ENCODE measurements around the gene LPCAT3.
A peak's percentile ranks its signal among the peaks of the same experiment; 100 is the strongest.

The LPCAT3 gene

DNA sequence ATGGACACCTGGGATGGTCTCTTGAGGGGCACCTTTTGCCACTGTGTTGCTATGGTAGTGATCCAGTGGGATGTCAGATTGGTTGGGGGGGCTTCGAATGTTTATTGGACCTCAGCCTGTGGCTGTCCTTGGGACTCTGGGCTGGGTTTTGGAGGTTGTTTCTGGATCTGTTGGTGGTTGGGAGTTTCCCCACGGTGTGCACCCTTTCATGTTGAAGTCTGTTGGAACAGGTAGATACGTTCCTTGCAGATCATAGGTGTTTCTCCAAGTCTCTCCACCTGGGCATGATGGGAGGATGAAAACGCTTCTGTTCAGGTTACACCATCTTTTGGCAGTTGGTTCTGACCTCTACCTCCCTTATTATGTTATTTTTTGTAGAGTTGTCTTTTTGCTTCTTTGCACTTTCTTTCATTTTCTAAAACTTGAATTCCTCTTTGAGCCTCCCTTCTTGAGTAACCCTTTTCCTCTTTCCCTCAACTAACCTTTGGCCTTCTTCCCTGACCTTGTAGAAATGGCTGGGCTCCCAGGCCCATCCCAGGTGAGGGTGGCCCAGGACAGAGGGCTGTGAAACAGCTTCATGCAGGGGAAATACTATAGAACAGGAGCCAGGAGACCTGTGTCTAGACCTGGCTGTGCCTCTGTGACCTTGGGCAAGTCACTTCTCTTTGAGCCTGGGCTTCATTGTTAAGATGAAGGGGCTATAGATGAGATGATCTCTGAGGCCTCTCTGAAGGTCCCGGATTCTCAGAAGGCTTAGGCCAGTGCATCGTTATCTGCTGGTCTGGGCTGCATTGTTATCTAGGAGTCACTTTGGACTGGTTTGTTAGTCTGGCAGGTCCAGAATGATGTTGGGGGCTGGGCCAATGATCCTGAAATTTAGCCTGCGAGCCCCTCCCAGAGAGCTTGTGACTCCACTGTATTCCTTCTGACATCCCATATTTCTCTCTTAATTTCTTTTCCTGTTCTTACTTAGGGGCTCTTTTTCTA, 88.5 kb downstream of the LPCAT3 start:
- no peak for DNase-seq
- peak overlapping the region; percentile 99 for H3K27ac ChIP-seq
- peak overlapping the region; percentile 97 to 99 for H3K4me3 ChIP-seq
- peaks cover 0 to 14% (median 10%) of the 10 kb centered on the region in 3 donors for H3K36me3 ChIP-seq
- no peaks in the 10 kb centered on the region for H3K9me3 ChIP-seq
- H3K4me1 ChIP-seq: peaks cover 7 to 85% (median 62%) of the 10 kb centered on the region in 4 donors
- H3K27me3 ChIP-seq: no peaks in the 10 kb centered on the region
- TF ChIP-seq, protein P1, sequence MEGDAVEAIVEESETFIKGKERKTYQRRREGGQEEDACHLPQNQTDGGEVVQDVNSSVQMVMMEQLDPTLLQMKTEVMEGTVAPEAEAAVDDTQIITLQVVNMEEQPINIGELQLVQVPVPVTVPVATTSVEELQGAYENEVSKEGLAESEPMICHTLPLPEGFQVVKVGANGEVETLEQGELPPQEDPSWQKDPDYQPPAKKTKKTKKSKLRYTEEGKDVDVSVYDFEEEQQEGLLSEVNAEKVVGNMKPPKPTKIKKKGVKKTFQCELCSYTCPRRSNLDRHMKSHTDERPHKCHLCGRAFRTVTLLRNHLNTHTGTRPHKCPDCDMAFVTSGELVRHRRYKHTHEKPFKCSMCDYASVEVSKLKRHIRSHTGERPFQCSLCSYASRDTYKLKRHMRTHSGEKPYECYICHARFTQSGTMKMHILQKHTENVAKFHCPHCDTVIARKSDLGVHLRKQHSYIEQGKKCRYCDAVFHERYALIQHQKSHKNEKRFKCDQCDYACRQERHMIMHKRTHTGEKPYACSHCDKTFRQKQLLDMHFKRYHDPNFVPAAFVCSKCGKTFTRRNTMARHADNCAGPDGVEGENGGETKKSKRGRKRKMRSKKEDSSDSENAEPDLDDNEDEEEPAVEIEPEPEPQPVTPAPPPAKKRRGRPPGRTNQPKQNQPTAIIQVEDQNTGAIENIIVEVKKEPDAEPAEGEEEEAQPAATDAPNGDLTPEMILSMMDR (IDR thresholded peaks at IDR 0.05): no peak
- intact Hi-C loops (cut with DNase I; ENCODE audit: low total_unique reads): no loop called here

DNA sequence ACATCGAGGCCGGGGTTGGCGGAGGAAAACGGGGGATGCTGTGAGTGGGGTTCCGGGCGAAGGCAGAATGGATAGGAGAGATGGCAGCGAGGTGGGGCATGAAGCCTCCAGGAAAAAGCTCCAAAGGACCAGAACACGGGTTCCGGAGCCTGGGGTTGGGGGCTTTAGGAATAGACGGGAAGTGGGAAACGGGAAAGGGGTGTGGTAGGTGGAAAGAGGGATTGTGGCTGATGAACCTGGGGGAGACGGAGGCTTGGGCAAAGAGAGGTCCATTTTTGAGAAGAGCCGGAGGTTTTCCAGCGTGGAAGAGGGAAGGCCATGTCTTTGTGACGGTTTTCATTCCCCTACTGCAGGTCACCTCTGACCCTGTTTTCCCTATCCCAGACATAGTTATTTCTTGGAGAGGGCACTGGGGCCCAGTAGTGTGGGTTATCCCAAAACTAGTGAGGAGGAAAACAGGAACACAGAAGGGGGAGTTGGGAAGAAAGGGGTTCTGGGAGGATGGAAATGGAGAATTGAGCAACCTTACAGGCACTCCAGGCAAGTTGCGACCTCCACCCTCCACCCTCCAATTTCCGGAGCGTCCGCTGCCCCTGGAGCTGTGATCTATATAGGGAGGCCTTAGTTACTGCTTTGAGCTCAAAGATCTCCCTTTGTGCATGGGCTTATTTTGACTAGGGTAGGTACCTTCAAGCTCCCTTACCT, 89.4 kb downstream of the LPCAT3 start:
- no peaks in the 10 kb centered on the region for H3K9me3 ChIP-seq
- H3K36me3 ChIP-seq: peaks cover 0 to 5% (median 2%) of the 10 kb centered on the region in 3 donors
- H3K4me1 ChIP-seq: peaks cover 7 to 84% (median 61%) of the 10 kb centered on the region in 4 donors
- peak overlapping the region; percentile 97 to 99 for H3K4me3 ChIP-seq
- TF ChIP-seq, protein P1 (IDR thresholded peaks at IDR 0.05): no peak
- peak overlapping the region; percentile 99 for H3K27ac ChIP-seq
- no peak for DNase-seq
- no peaks in the 10 kb centered on the region for H3K27me3 ChIP-seq
- intact Hi-C loops (cut with DNase I; ENCODE audit: low total_unique reads): no loop called here

- intact Hi-C loops (cut with DNase I; ENCODE audit: low total_unique reads): no loop called here
- TF ChIP-seq, protein P1 (IDR thresholded peaks at IDR 0.05): no peak
- Histone ChIP-seq H3K4me3 (peak overlapping the region; percentile 97 to 99), H3K36me3 (peaks cover 0 to 7% (median 0%) of the 10 kb centered on the region in 3 donors), H3K9me3 (no peaks in the 10 kb centered on the region), H3K27me3 (no peaks in the 10 kb centered on the region), H3K4me1 (peaks cover 7 to 79% (median 57%) of the 10 kb centered on the region in 4 donors), H3K27ac (peak overlapping the region; percentile 99)
- DNase-seq: no peak
These were observed 90.1 kb downstream of the LPCAT3 start for GRCh38 chr12:6928022-6928702.

- peaks cover 7 to 72% (median 52%) of the 10 kb centered on the region in 4 donors for H3K4me1 ChIP-seq
- TF ChIP-seq, protein P1 (IDR thresholded peaks at IDR 0.05): no peak
- peak; percentile 86 to 96 for DNase-seq
These were observed 90.8 kb downstream of the LPCAT3 start, which contains the start of gene ATN1 for GRCh38 chr12:6927379-6928021. TSS of gene ATN1 (plus strand) at chr12:6927959. CDS start at chr12:6934002, 6,043 bp downstream.

More at GRCh38 chr12:6927379-6928021, 90.8 kb downstream of the LPCAT3 start, which contains the start of gene ATN1:
- intact Hi-C loops (cut with DNase I; ENCODE audit: low total_unique reads): no loop called here
- no peaks in the 10 kb centered on the region for H3K9me3 ChIP-seq
- peaks cover 0 to 14% (median 0%) of the 10 kb centered on the region in 3 donors for H3K36me3 ChIP-seq
- peak within 1 kb of the TSS; percentile 99 for H3K27ac ChIP-seq
- H3K27me3 ChIP-seq: no peaks in the 10 kb centered on the region
- peak within 1 kb of the TSS; percentile 97 to 99 for H3K4me3 ChIP-seq

Measured in tibial artery (tissue), 4 donors.